Stimulated activated CD8-positive, alpha-beta memory T cell treated with anti-CD3 and anti-CD28 coated beads, Interleukin-15, amount 100 ng/mL, for 4 hours (primary cell): ENCODE data around the gene DGKG.

ENCODE experiments used
- DNase-seq, 2 donors: peaks; one replicate each; pipeline ENCODE4 v3.0.0-alpha.2; 2020; ENCODE audit warnings: low read depth in 2 of 2

DGKG gene

GRCh38 chr3:186108941-186109865, 252.8 kb downstream of the DGKG start, which contains the start of gene ETV5:
ETV5 (minus strand) TSS chr3:186109089; CDS start chr3:186105868, 3,221 bp downstream.
- DNase-seq = peak; percentile 84 to 87

- DNase-seq = no peak
Measured at GRCh38 chr3:186108106-186108940, 253.7 kb downstream of the DGKG start.

GRCh38 chr3:186107215-186108105, 254.6 kb downstream of the DGKG start:
- DNase-seq = no peak

- no peak for DNase-seq
Measured at GRCh38 chr3:186105543-186105942, 256.5 kb downstream of the DGKG start.

- no peak for DNase-seq
Measured at GRCh38 chr3:186102687-186103086, 259.3 kb downstream of the DGKG start.

- DNase-seq = no peak
Measured at GRCh38 chr3:186100398-186100797, 261.6 kb downstream of the DGKG start.

- DNase-seq = no peak
Measured at GRCh38 chr3:186099178-186099577, 262.9 kb downstream of the DGKG start.

- no peak for DNase-seq
Measured at GRCh38 chr3:186098740-186099139, 263.3 kb downstream of the DGKG start.

GRCh38 chr3:186097663-186098451, 264.2 kb downstream of the DGKG start:
- no peak for DNase-seq

GRCh38 chr3:186097317-186097662, 264.7 kb downstream of the DGKG start:
- DNase-seq = no peak
